Brain pericyte (primary cell): ENCODE results near the gene PID1.

Experiments used
- DNase-seq: peaks from one replicate; pipeline ENCODE4 v3.0.0-alpha.2; 2012; ENCODE audit warnings: low read depth, low spot score

PID1 gene

DNA sequence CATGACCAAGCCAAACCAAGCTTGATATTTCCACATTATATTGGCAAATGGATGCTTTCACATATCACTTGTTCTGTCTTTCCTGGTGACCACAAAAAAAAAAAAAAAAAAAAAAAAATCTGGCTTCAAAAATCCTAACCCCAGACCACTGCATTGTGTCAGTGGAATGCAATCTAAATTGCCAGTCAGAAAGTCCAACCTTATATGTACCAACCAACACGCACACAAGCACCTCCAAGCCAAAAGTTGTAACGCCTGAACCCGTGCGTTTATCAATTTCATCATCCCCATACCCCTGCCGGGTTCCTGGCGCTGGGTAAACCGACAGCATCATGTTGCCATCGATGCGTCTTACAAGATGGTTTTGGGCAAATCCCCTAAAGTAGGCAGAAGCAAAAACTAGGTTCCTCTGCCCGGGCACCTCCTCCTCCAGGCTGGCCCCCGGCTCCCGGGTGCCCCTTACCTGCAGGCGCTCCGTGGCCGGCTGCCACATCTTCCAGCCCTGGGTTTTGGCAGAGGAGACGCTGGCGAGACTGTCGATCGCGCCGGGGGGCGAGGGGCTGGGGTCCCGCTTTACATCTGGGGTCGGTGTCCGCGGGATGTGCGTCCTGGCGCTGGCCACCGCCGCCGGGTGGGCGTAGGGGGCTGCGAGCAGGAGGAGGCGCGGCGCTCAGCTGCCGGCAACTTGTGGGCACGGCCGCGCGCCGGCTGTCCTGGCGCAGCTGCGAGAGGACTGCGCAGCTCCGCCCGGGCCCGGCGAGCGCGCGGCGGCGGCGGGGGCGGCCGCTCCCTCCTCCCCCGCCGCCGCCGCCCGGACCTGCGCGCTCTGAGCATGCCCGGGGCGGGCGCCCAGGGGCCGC lies at the start of gene PID1:
Gene PID1, minus strand, starts transcription at position 737 of the 860 bp plus-strand sequence. Its CDS starts 244 bp downstream, at position 493.
- DNase-seq, result no peak

- no peak for DNase-seq
These were observed 48.5 kb upstream of the PID1 start for GRCh38 chr2:229319558-229319957.

- DNase-seq, result no peak
These were observed 43.0 kb upstream of the PID1 start for GRCh38 chr2:229314117-229314516.

DNA sequence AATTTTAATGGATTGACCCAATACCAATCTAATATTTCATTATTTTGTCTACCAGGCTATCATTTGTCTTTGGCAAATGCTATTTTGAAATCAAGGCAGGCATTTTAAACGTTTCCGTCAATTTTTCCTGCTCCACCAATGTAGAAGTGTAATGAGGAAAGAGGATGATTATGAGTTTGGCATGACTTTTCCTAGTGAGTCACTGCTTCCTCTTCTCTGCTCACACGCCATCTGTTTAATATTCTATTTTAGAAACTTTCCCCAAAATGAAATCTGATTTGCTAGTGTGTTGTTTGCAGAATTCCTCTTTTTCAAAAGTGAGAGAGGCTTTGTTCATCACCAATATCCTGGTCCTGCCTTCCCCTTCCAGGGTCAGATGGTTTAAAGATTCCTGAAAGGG lies 42.5 kb upstream of the PID1 start:
- DNase-seq, result no peak

DNA sequence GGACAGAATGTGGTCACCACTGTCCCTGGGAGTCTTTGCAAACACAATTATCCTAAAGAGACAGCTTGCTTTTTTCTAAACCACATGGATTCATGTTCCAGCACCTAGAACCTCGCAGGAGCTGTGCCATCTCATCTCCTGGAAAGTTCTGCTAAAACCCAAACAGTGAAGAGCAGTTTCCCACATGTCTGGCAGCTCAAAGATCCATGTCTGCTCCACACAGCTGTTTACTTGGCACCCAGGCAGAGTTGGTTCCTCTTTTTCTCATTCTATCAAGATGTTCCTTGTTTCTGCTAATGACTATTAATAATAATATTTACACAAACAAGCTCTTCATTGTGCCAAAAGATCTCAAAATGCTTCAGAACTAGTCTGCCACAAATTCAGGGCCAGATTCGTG lies 30.1 kb upstream of the PID1 start:
- DNase-seq, result no peak

GRCh38 chr2:229300790-229301189 lies 29.7 kb upstream of the PID1 start:
- DNase-seq, result no peak

DNA sequence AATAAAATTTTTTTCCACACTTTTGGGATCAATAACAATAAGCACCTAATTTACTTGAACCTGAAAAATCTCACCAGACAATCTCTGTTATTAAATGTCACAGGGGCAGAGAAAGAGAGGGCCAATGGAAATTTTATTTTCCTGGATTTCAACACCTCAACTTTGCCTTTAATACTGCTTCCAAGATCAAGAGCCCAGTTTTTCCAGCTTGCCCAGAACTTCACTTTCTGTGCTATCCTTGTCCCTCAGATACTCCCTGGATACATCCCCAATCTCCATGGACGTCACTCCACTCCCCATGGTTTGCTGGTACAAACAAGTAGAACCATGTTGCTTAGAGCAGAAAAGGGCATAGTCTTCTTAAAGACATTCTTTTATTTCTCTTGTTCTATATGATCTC lies 29.3 kb upstream of the PID1 start:
- DNase-seq, result no peak

GRCh38 chr2:229297247-229297646 lies 26.2 kb upstream of the PID1 start:
- no peak for DNase-seq

DNA sequence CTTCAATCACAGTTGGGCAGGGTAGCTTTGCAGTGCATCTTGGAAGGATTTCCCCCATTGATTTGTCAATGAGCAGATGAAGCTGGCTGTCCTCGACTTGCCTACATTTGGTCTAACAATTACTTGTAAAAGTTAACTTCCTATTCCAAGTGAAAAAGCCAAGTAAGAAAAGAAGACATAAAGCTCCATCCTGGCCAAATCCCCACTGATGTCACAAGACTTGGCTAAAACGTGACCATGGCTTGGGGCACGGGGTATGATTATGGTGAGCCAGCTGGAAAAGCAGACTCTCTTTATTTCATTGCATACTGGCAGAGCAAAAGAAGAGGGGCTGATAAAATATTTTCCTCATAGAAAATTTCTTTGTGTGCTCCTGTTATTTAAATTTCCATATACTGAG lies 25.4 kb upstream of the PID1 start:
- DNase-seq, result no peak

DNA sequence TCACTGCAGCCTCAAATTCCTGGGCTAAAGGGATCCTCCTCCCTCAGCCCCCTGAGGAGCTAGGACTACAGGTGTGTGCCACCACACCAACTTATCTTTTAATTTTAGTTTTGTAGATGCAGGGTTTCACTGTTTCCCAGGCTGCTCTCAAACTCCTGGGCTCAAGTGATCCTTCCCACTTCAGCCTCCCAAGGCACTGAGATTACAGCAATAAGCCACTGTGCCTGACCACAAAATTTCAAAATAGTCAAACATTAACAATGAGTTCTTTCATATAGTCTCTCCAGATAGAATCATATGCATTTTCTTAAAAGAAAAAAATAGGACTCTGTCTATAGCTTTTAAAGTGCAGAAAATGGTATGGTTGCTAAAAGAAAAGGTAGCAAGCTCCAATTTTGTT lies 24.9 kb upstream of the PID1 start:
- no peak for DNase-seq

- no peak for DNase-seq
These were observed 16.7 kb upstream of the PID1 start for GRCh38 chr2:229287823-229288222.

DNA sequence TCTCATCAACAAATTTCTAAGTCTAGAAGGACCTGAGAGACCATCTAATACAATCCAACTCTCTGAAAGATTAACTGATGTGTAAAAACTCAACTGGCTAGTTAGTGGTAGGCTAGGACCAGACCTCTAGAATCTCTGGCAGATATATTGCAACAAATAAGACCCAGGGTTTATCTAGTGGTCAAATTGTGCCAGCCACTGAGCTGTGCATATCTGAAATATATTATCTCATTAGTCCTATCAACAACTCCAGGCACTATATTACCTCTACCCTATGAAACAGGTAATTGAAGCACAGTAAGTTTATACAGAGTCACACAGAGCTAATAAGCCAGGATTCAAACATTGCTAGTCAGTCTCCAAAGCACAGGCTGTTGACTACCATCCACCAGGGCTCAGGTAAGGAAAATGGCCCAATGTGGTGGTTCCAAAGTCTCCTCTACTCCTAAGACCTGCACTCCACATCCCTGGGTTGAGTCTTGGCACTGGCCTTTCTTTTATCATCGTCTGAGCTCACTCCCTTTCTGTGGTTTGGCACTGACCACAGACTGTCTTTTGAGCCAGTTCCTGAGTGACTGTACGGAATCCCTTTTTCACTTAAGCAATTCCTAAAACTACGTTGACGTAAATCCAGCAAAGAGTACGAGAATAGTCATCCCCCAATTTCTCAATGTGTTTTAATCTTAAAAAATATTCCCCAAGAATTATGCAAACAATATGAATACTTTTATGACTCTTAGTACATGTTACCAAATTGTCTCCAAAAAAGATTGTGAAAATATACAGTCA lies 11.9 kb upstream of the PID1 start:
- no peak for DNase-seq

DNA sequence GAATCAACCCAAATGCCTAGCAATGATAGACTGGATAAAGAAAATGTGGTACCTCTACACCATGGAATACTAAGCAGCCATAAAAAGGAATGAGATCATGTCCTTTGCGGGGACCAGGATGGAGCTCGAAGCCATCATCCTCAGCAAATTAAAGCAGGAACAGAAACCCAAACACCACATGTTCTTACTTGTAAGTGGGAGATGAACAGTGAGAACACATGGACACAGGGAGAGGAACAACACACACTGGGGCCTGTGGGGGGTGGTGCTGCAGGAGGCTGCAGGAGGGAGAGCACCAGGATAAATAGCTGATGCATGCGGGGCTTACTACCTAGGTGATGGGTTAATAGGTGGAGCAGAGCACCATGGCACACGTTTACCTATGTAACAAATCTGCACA lies 8.4 kb upstream of the PID1 start:
- DNase-seq, result no peak

GRCh38 chr2:229275506-229275905 lies 4.4 kb upstream of the PID1 start:
- DNase-seq, result no peak

DNA sequence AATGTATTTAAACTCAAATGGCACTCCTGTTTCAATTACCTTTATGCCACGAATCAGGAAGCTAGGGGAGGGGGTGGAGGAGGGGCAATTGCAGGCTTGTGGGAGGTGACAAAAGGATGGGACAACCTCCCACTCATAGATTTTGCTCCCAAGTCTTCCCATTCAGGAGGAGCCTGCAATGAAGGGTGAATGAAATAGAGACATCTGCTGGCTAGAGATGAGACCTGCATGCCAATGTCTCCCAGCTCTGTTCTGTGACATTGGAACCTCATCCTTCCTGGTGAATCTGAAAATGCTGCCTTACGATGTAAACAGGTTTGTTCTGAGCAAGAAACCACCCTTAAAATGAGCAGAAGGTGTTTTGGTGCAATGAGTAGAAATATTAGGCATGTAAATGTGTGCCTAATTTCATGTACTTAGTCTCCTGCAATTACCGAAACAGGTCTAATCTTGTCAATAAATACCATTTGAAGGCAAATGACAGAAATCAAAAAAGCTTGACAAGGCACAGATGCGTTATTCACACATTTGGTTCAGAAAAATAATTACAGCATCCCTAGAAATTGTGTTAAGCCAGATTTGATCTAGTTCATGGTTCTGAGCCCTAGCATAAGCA lies 2.7 kb upstream of the PID1 start:
- peak; percentile 47 for DNase-seq

GRCh38 chr2:229273006-229273722 lies 2.1 kb upstream of the PID1 start:
- no peak for DNase-seq

- no peak for DNase-seq
These were observed 1.1 kb downstream of the PID1 start for GRCh38 chr2:229269941-229270340.

DNA sequence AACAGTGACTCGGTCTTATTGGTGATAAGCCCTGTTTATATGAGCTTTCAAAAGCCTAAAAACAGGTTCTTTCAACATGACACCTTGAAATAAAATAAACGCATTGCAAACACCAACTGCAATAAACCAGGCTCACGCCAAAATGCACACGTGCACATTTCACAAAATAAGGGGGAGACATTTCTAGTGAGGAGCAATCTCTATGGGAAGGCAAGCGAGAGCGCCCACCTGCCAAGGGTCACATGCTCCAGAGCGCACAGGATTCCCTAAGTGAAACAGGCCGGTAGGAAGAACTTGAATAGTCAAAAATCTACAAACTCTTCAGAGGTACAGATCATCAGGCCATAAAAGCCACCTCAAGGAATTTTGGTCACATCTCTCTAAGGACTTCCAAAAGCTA lies 1.9 kb downstream of the PID1 start:
- DNase-seq, result no peak

- DNase-seq, result no peak
These were observed 2.5 kb downstream of the PID1 start for GRCh38 chr2:229268626-229269025.

DNA sequence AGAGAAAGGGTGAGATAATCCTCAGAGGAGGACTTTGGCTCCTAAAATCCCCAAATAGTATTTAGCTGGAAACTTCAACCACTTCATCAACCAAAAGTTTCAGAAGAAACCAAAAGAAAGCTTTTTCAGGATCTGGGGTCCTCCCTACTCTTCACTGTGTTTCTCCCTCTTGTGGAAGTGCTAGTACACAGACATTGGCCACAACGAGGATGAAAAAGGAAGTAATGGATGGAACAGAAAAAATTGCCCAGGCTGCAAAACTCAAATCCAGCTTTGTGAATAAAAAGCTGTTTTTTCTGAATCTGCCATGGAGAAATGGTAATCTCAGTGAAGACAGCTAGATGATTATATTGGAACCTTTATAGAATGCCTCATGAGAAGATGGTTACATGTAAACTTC lies 4.0 kb downstream of the PID1 start:
- no peak for DNase-seq

DNA sequence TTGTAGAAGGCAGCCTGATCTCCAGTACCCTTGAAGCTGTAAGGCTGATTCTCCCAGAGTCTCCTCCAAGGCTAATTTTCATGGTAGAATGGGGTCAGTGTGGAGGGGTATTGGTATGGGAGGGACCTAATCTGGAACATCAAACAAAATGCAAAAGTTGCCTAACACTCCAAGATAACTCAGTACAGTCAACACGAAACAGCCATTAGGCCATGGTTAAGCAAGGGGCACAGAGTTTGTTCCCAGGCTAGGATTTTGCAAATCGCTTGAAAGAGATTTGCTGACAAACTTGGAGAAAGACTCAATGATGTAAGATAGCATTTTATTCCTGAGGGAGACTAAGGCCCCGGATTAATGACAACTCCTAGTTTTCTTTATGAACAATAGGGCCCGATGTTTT lies 5.4 kb downstream of the PID1 start:
- no peak for DNase-seq

DNA sequence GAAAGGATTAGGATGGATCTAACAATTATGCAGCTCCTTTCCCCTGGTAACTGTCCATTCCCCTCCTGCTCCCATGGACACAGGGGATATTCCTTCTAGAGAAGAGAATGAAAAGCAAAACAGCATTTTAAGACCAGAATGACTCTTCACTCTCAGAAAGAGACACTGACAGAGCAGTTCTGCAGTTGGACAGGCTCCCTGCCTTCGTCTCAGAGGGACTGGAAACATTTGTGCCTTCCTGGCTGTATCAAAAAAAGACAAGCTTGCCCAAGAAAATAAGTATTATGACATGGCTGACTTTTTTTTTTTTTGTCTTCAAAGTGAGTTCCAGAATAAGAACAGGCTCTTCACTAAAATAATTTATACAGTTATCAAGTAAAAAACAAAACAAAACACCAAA lies 9.5 kb downstream of the PID1 start:
- DNase-seq, result no peak
